K562 (cell line): ENCODE data around the gene RAI1. TPM values are rescaled to one million over a fixed set of nuclear protein-coding genes. Genes with fewer than 3 reads are reported as not detected.

Source experiments
- ATF6 ChIP-seq: sonication (generic); formaldehyde crosslinking; IDR thresholded peaks from 2 replicates; pipeline ENCODE4 v1.4.0; 2020; ENCODE audit warnings: mild to moderate bottlenecking, missing genetic modification reagents
- BCL6 ChIP-seq: fragments of 250-450 bp; sonication (Bioruptor Pico); IDR thresholded peaks from 2 replicates; pipeline ENCODE4 v1.4.0; 2020
- BRD9 ChIP-seq: fragments of 450-650 bp; IDR thresholded peaks from 2 replicates; pipeline ENCODE4 v1.6.1; 2018; ENCODE audit warnings: low read depth; ENCODE audit not compliant: partially characterized antibody
- CREM ChIP-seq: IDR thresholded peaks from 2 replicates; pipeline ENCODE4 v1.6.1; 2014; ENCODE audit warnings: antibody characterized with exemption, low read depth
- EP400 ChIP-seq: fragments of 450-650 bp; IDR thresholded peaks from 2 replicates; pipeline ENCODE4 v1.6.1; 2017; ENCODE audit warnings: antibody characterized with exemption, mild to moderate bottlenecking, moderate library complexity
- FOS ChIP-seq: IDR thresholded peaks from 3 replicates; pipeline ENCODE4 v1.6.1; 2011; ENCODE audit not compliant: insufficient read length; ENCODE audit errors: extremely low read depth
- FOXJ3 ChIP-seq: sonication (generic); formaldehyde crosslinking; IDR thresholded peaks from 2 replicates; pipeline ENCODE4 v1.4.0; 2020; ENCODE audit warnings: mild to moderate bottlenecking, missing genetic modification reagents
- GABPB1 ChIP-seq: sonication (generic); formaldehyde crosslinking; IDR thresholded peaks from 2 replicates; pipeline ENCODE4 v1.8.0; 2022; ENCODE audit warnings: mild to moderate bottlenecking, missing genetic modification reagents
- NKRF ChIP-seq: fragments of 450-650 bp; IDR thresholded peaks from 2 replicates; pipeline ENCODE4 v1.6.1; 2016; ENCODE audit warnings: borderline replicate concordance
- NR1H2 ChIP-seq: sonication (generic); formaldehyde crosslinking; IDR thresholded peaks from 2 replicates; pipeline ENCODE4 v1.4.0; 2020; ENCODE audit warnings: mild to moderate bottlenecking, missing genetic modification reagents
- POLR2G ChIP-seq: fragments of 200-400 bp; formaldehyde crosslinking; IDR thresholded peaks from 2 replicates; pipeline ENCODE4 v1.6.1; 2017; ENCODE audit warnings: low read depth, mild to moderate bottlenecking, antibody characterized with exemption, low read length, moderate library complexity
- RBFOX2 ChIP-seq: fragments of 200-400 bp; formaldehyde crosslinking; IDR thresholded peaks from 2 replicates; pipeline ENCODE4 v1.6.1; 2017; ENCODE audit warnings: low read depth, mild to moderate bottlenecking, low read length, moderate library complexity
- RBM17 ChIP-seq: fragments of 200-400 bp; formaldehyde crosslinking; IDR thresholded peaks from 2 replicates; pipeline ENCODE4 v1.6.1; 2017; ENCODE audit warnings: low read depth, mild to moderate bottlenecking, low read length, borderline replicate concordance
- RCOR1 ChIP-seq, 2 experiments: IDR thresholded peaks; 2 replicates each; pipeline ENCODE4 v1.6.1; 2012; ENCODE audit warnings: low read depth in 2 of 2, low read length in 2 of 2, borderline replicate concordance in 1 of 2, improper control_type of control experiment in 1 of 2
- RFX1 ChIP-seq: fragments of 450-650 bp; IDR thresholded peaks from 2 replicates; pipeline ENCODE4 v1.6.1; 2016; ENCODE audit warnings: mild to moderate bottlenecking, moderate library complexity
- TEAD4 ChIP-seq, 2 experiments: sonication (generic) in 1 of 2; formaldehyde crosslinking in 1 of 2; IDR thresholded peaks; 2 replicates each; pipeline versions ENCODE4 v1.6.1 to v1.8.0; 2012 to 2022; ENCODE audit warnings: borderline replicate concordance in 1 of 2, inconsistent platforms in 1 of 2, low read length in 1 of 2, mild to moderate bottlenecking in 1 of 2, missing genetic modification reagents in 1 of 2
- ZNF354B ChIP-seq: fragments of 250-450 bp; sonication (Bioruptor Pico); IDR thresholded peaks from 2 replicates; pipeline ENCODE4 v1.4.0; 2020
- ZNF41 ChIP-seq: fragments of 250-450 bp; sonication (Bioruptor Pico); conservative IDR thresholded peaks from 2 replicates; pipeline ENCODE4 v1.4.0; 2020; ENCODE audit warnings: mild to moderate bottlenecking
- ZNF431 ChIP-seq: sonication (generic); formaldehyde crosslinking; IDR thresholded peaks from 2 replicates; pipeline ENCODE4 v1.8.0; 2022; ENCODE audit warnings: mild to moderate bottlenecking, missing genetic modification reagents
- ZNF449 ChIP-seq: fragments of 250-450 bp; sonication (Bioruptor Pico); IDR thresholded peaks from 2 replicates; pipeline ENCODE4 v1.8.0; 2022; ENCODE audit warnings: moderate library complexity, mild to moderate bottlenecking, inconsistent platforms
- ZNF766 ChIP-seq: fragments of 200-800 bp; sonication (Bioruptor generic); conservative IDR thresholded peaks from 2 replicates; pipeline ENCODE4 v1.6.1; 2016; ENCODE audit warnings: missing genetic modification characterization, missing compliant biosample characterization
- ZNF77 ChIP-seq: fragments of 250-450 bp; sonication (Bioruptor Pico); IDR thresholded peaks from 2 replicates; pipeline ENCODE4 v1.5.0; 2020
- polyA plus RNA-seq, 8 experiments: library from polyadenylated mRNA; depleted of rRNA in 4 of 8; stranded (reverse) in 5 of 8; unstranded in 3 of 8; fragments of >200 nt; fragmentation: Nextera tagmentation in 2 of 8; fragmentation: Illumina TruSeq in 1 of 8; extraction: Ambion mirVana in 2 of 8; extraction: Trizol in 1 of 8; gene quantifications; 2 replicates each; pipeline versions ENCODE4 v1.2.1 to v1.2.3, GENCODE V29; 2011 to 2014; ENCODE audit warnings: inconsistent platforms in 1 of 8, missing spikeins in 1 of 8
- total RNA-seq, 7 experiments: library from RNA; depleted of rRNA in 6 of 7; stranded (reverse); fragments of >200 nt in 6 of 7; fragmentation: Illumina TruSeq in 2 of 7; extraction: Trizol in 2 of 7; gene quantifications; 2 replicates each; pipeline versions ENCODE4 v1.2.1 to v1.2.3, GENCODE V29; 2011 to 2021; ENCODE audit warnings: low replicate concordance in 1 of 7

The RAI1 gene
- total and polyA plus RNA-seq, 9 of the 15 experiments (the other 6 are each of a cell fraction or from before 2014, with no cell fraction given) = 0.68 to 19.9 (median 5.5) TPM

- TF ChIP-seq BRD9 (peak; percentile 64), EP400 (peak; percentile 82; the same call in 1 of the 2 replicates), CREM (peak; percentile 64), RBM17 (no peak), ZNF431 (peak; percentile 50; the same call in 1 of the 2 replicates), RBFOX2 (peak; percentile 95), FOS (peak; percentile 38), NR1H2 (CRISPR knock-in tag) (no peak), ATF6 (CRISPR knock-in tag) (no peak), BCL6 (CRISPR knock-in tag) (0 out of 2 replicates have a peak, but pooled peaks have one; percentile 26), ZNF449 (CRISPR knock-in tag) (peak; percentile 52; the same call in 1 of the 2 replicates), ZNF766 (CRISPR knock-in tag) (no peak), TEAD4 (IDR thresholded peaks at IDR 0.05; ENCODE audit: low read length) (no peak), TEAD4 (CRISPR knock-in tag; IDR thresholded peaks at IDR 0.05; ENCODE audit: borderline replicate concordance) (no peak), ZNF354B (CRISPR knock-in tag) (no peak), GABPB1 (peak; percentile 80), FOXJ3 (no peak), POLR2G (peak; percentile 91), NKRF (no peak; the same call in 1 of the 2 replicates), ZNF77 (CRISPR knock-in tag) (no peak), RCOR1 (IDR thresholded peaks at IDR 0.05; ENCODE audit: borderline replicate concordance in 1 of 2, low read depth in 2 of 2, low read length in 2 of 2) (peak; percentile 66 to 90; a peak in 3 of 4 replicates), RFX1 (no peak), ZNF41 (CRISPR knock-in tag) (peak; percentile 50; the same call in 1 of the 2 replicates)
These were observed 158.8 kb downstream of the RAI1 start (continued) for GRCh38 chr17:17839791-17840707.
